ENCODE results near the gene CYSRT1. TPM values are rescaled to one million over a fixed set of nuclear protein-coding genes. Genes with fewer than 3 reads are reported as not detected.

The CYSRT1 gene
- total RNA-seq, 1 experiment from 2014 or later, result 1.0 TPM

DNA sequence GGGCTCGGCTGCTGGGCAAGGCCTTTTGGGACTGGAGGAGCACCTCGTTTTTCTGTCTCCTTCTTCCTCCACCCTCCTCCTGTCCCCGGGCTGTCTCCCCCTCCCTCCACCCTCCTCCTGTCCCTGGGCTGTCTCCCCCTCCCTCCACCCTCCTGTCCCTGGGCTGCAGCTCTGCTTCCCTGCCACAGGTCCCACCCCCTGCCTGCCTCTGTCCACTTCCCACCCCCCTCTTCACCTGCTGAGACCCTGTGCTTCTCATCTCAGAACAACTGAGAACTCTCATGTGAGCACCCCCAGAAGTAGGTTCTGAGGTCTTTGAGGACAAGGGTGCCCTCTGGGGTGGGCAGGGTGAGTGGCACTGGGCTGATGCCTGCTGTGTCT is 46.7 kb downstream of the CYSRT1 start:
- DNase-seq, result no peak
- Histone ChIP-seq H2BK15ac (ENCODE audit: low read depth, low read length) (no peak overlapping the region), H3T11ph (ENCODE audit: low read length) (no peak overlapping the region), H2BK5ac (ENCODE audit: insufficient read length, low read length) (no peak overlapping the region), H3K23me2 (ENCODE audit: insufficient read length, low read depth, low read length, poor library complexity, severe bottlenecking) (no peaks in the 10 kb centered on the region), H3K27me3 (ENCODE audit: insufficient read depth, low read length) (no peaks in the 10 kb centered on the region), H3K14ac (ENCODE audit: insufficient read depth, low read length) (no peak overlapping the region), H2BK20ac (ENCODE audit: low read depth, low read length, poor library complexity, severe bottlenecking) (no peak overlapping the region), H3K4ac (ENCODE audit: low read depth, low read length) (no peak overlapping the region), H3K9ac (ENCODE audit: extremely low read depth, insufficient read length, low read length) (no peak overlapping the region), H2AK5ac (ENCODE audit: insufficient read length, low read length) (no peak overlapping the region), H2AFZ (ENCODE audit: low read length) (no peak overlapping the region), H3K27ac (ENCODE audit: insufficient read length, low read depth, low read length) (no peak overlapping the region), H2BK120ac (ENCODE audit: low read depth, low read length, poor library complexity, severe bottlenecking) (no peak overlapping the region), H3K23ac (ENCODE audit: insufficient read length, low read depth, low read length) (no peak overlapping the region), H3K4me1 (ENCODE audit: insufficient read depth, low read length) (no peaks in the 10 kb centered on the region), H3K18ac (ENCODE audit: insufficient read length, low read depth, low read length) (no peak overlapping the region), H4K91ac (ENCODE audit: insufficient read length, low read depth, low read length) (no peak overlapping the region), H4K8ac (replicated peaks; ENCODE audit: insufficient read length, low read depth, low read length) (no peak overlapping the region), H2BK12ac (ENCODE audit: insufficient read length, low read depth, low read length) (no peak overlapping the region), H3K9me3 (ENCODE audit: control insufficient read depth, low read depth, low read length) (no peaks in the 10 kb centered on the region), H4K5ac (ENCODE audit: insufficient read length, low read depth, low read length) (no peak overlapping the region), H3K4me2 (ENCODE audit: insufficient read depth, insufficient read length, low read length) (no peak overlapping the region), H3K79me1 (ENCODE audit: insufficient read depth, low read depth, low read length, poor library complexity, severe bottlenecking) (no peaks in the 10 kb centered on the region), H4K20me1 (ENCODE audit: control insufficient read depth, insufficient read depth, insufficient read length) (no peaks in the 10 kb centered on the region), H3K56ac (ENCODE audit: insufficient read length, low read depth, low read length) (no peak overlapping the region), H3K79me2 (ENCODE audit: insufficient read depth, low read length) (no peaks in the 10 kb centered on the region)
- Mint-ChIP-seq H3K36me3 (ENCODE audit: insufficient read depth in 1 of 3, low read depth in 3 of 3) (peaks cover 11 to 39% (median 34%) of the 10 kb centered on the region in 3 experiments; a peak in 6 of 7 replicates), H3K9me3 (no peaks in the 10 kb centered on the region; a peak in 1 of 5 replicates), H3K4me3 (no peak overlapping the region), H3K27ac (peak overlapping the region in 1 of 3 experiments; percentile 53; a peak in 1 of 7 replicates), H3K4me1 (peaks cover 15 to 20% of the 10 kb centered on the region in 2 experiments), H3K27me3 (ENCODE audit: low read depth) (no peaks in the 10 kb centered on the region)
- TF ChIP-seq, protein P1, sequence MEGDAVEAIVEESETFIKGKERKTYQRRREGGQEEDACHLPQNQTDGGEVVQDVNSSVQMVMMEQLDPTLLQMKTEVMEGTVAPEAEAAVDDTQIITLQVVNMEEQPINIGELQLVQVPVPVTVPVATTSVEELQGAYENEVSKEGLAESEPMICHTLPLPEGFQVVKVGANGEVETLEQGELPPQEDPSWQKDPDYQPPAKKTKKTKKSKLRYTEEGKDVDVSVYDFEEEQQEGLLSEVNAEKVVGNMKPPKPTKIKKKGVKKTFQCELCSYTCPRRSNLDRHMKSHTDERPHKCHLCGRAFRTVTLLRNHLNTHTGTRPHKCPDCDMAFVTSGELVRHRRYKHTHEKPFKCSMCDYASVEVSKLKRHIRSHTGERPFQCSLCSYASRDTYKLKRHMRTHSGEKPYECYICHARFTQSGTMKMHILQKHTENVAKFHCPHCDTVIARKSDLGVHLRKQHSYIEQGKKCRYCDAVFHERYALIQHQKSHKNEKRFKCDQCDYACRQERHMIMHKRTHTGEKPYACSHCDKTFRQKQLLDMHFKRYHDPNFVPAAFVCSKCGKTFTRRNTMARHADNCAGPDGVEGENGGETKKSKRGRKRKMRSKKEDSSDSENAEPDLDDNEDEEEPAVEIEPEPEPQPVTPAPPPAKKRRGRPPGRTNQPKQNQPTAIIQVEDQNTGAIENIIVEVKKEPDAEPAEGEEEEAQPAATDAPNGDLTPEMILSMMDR (conservative IDR thresholded peaks at IDR 0.05), result no peak
- no CpG with 5 or more reads among the region's 3 CpGs for WGBS (ENCODE audit: extremely low coverage, insufficient read length, low lambda C conversion rate)

Data from H9 (cell line).